ENCODE data around the gene C6orf132. TPM values are rescaled to one million over a fixed set of nuclear protein-coding genes. Genes with fewer than 3 reads are reported as not detected.
"Not testable (repeated sequence)": the region's sequence is repeated elsewhere in the genome, so short reads cannot be mapped to it uniquely, and the experiment has no call there.

Gene C6orf132
- total RNA-seq, 2 donors from 2014 or later, result 1.5 to 2.6 TPM

GRCh38 chr6:42166444-42167141 lies 24.2 kb upstream of the C6orf132 start:
- peak; percentile 83 to 84 for ATAC-seq
- intact Hi-C loops (cut with DNase I), result loop anchor here (1.0 to 5.0 kb wide), 2 partner anchors 89 to 91 kb away; no protein-coding TSS in a partner anchor
- peak; percentile 63 for DNase-seq

GRCh38 chr6:42165016-42165415 lies 22.6 kb upstream of the C6orf132 start:
- intact Hi-C loops (cut with DNase I), result loop anchor here in 1 of 2 donors (5.0 kb wide), 1 partner anchor 88 kb away; no protein-coding TSS in a partner anchor
- ATAC-seq (no peak), DNase-seq (no peak)

- ATAC-seq, result no peak
- DNase-seq, result no peak
- intact Hi-C loops (cut with DNase I), result no loop called here
Observed at GRCh38 chr6:42163981-42164380, 21.6 kb upstream of the C6orf132 start.

GRCh38 chr6:42162812-42163211 lies 20.4 kb upstream of the C6orf132 start:
- intact Hi-C loops (cut with DNase I), result no loop called here
- no peak for DNase-seq
- ATAC-seq, result no peak

GRCh38 chr6:42162384-42162783 lies 20.0 kb upstream of the C6orf132 start:
- DNase-seq (no peak), ATAC-seq (no peak)
- intact Hi-C loops (cut with DNase I), result no loop called here

- ATAC-seq, result no peak
- no peak for DNase-seq
- intact Hi-C loops (cut with DNase I), result no loop called here
Observed at GRCh38 chr6:42159431-42160024, 17.1 kb upstream of the C6orf132 start.

GRCh38 chr6:42158631-42159030 lies 16.2 kb upstream of the C6orf132 start:
- ATAC-seq, result no peak
- DNase-seq, result no peak
- intact Hi-C loops (cut with DNase I), result no loop called here

DNA sequence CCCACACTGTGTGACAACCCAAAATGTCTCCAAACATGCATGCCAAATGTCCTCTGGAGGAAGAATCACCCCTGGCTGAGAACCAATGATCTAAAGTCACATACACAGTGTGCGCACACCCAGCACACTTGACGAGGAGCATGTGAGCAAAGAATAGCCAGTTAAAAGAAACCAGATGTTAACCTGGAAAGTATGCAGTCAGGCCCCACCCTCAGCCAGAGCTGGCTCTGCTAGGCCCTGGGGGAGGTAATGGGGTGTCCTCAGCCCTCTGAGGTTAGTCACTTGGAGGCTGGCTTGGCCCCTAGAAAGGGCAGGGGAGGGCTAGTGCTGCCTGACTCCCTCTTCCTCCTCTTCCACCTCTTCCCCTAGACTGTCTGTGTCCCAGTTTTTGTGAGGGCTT lies 15.6 kb upstream of the C6orf132 start:
- intact Hi-C loops (cut with DNase I), result no loop called here
- DNase-seq (no peak), ATAC-seq (peak in 1 of 2 donors; percentile 23)

GRCh38 chr6:42156638-42157037 lies 14.2 kb upstream of the C6orf132 start:
- ATAC-seq (no peak), DNase-seq (no peak)
- intact Hi-C loops (cut with DNase I), result no loop called here

DNA sequence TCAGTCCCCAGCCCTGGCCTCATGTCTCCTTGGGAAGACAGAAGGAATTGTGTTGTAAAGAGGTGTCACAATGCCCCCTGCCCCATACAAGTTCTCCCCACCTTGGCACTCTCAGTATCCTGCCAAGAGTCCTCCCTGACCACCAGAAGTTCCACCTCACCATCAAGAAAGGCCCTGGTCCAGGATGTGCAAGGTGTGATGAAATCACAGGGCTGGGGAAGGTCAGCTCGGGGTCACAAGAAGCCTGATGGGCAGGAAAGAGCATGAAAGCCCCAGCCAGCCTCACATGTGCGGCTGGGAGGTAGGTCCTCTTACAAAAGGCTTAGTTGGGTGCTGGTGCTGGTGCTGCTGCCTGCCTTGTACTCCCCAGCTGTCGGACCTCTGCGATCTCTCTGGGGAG lies 12.9 kb upstream of the C6orf132 start:
- intact Hi-C loops (cut with DNase I), result no loop called here
- no peak for DNase-seq
- no peak for ATAC-seq

GRCh38 chr6:42154461-42155209 lies 12.2 kb upstream of the C6orf132 start:
- intact Hi-C loops (cut with DNase I), result no loop called here
- no peak for DNase-seq
- ATAC-seq, result no peak

DNA sequence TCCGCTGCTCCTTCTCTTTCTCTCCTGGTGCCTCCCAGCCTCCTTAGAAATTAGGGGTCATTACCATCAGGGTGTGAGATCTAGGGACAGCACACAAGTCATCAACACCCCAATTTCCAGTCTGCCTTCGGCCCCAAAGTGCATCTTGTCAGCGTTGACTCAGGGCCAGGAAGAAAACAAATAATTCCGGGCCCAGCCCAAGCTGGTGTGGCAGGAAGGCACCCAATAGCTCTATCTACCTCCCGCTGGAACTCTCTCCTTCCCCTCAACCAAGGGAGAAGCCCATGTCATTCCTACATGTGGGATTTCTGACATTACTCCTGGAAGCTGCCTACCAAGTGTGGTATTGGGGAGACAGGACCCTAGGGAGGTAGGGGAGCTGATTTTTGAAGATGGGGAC lies 11.5 kb upstream of the C6orf132 start:
- ATAC-seq (no peak), DNase-seq (no peak)
- intact Hi-C loops (cut with DNase I), result no loop called here

DNA sequence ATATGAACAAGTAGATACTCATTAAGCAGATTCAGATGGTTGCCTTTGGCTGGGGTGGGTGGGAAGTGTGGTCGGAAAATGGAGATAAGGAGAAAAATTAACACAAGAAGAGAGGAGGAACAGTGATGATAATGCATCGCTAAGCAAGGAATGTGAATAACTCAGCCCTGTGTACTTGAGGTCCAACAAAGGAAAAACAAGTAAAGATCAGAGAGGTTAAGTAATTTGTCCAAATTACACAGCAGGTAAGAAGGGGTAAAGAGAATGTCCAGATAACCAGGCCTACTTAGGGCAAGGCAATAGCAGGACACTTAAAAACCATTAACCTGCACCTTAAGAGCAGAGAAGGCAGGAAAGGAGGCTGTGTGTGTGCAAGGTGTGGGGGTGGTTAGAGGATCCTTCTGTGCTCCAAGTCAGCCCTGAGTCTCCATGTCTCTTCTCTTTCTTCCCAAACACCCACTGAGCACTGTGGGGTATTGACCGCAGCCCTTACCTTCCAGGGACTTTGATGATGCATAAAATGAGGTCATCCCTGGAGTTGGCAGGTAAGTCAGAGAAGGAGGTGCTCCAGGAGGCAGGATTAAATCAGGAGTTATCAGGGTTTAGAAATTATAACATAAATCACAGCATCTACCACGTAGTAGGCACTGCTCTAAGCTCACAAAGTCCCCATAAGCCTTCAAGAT lies 10.3 kb upstream of the C6orf132 start:
- intact Hi-C loops (cut with DNase I); DNase-seq; ATAC-seq: not testable (repeated sequence)

- no peak for ATAC-seq
- intact Hi-C loops (cut with DNase I), result no loop called here
- no peak for DNase-seq
Observed at GRCh38 chr6:42152024-42152423, 9.6 kb upstream of the C6orf132 start.

GRCh38 chr6:42150254-42150653 lies 7.8 kb upstream of the C6orf132 start:
- intact Hi-C loops (cut with DNase I), result no loop called here
- ATAC-seq, result no peak
- no peak for DNase-seq

DNA sequence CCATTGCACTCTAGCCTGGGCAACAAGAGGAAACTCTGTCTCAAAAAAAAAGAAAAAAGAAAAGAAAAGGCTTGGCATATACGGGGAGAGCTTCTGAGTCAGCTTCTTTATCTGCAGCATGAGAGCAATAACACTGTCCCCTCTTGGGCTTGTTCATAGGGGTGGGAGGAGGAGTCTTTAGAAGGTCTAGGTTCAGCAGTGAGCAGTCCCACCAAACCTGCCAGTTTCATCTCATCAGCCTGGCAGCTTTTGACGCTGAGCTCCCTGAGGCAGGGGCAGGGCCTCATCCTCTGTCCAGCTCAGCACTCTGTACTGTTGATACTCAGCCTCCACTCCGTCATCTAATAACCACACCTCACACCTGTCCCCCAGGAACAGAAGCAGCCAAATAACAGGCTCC lies 5.6 kb upstream of the C6orf132 start:
- intact Hi-C loops (cut with DNase I), result no loop called here
- DNase-seq (no peak), ATAC-seq (peak in 1 of 2 donors; percentile 79)

- intact Hi-C loops (cut with DNase I), result no loop called here
- DNase-seq (no peak), ATAC-seq (peak in 1 of 2 donors; percentile 9)
Observed at GRCh38 chr6:42147138-42147562, 4.7 kb upstream of the C6orf132 start.

DNA sequence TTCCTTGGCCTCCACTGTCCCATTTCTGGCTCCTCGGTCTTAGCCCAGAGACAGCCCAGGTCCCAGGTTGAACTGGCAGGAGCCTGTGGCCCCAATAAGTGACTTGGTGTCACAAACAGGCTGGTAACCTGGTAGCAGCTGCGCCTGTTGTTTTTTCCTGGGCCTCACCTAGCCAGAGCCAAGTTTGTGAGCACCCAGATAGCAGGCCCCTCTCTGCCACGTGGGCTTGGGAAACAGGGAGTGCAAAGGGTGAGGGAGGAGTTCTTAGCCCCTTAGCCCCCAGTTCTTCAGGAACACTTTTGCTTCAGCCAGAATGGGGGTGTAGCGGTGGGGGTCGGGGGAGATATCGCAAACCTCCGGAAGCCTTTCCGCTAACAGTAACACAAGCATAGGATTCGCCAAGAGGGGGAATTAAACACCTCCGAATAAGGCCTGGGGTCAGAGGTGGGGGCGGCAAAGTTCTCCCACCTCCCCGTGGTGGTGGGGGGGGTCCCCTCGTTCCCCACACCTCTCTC lies 760 bp downstream of the C6orf132 start:
- DNase-seq (no peak), ATAC-seq (peak; percentile 28 to 49)
- intact Hi-C loops (cut with DNase I), result no loop called here

All from left cardiac atrium (tissue), 4 donors.